GM23338 (cell line): Measurements from ENCODE around the gene RBM45. TPM values are rescaled to one million over a fixed set of nuclear protein-coding genes. Genes with fewer than 3 reads are reported as not detected.

Experiments used
- ATAC-seq: fragments of 200-7000 bp; cut with Tn5 transposase; 3 replicates; pipeline ENCODE4 v1.9.1; 2020
- DNase-seq: peaks from one replicate; pipeline ENCODE4 v3.0.0-alpha.2; 2015; ENCODE audit warnings: low spot score
- H2AFZ ChIP-seq: fragments of 200-600 bp; sonication (generic); 2 replicates; pipeline ENCODE4 v1.8.0; 2016; ENCODE audit warnings: antibody characterized with exemption, mild to moderate bottlenecking, moderate library complexity
- H3F3A ChIP-seq: fragments of 200-600 bp; sonication (generic); replicated peaks from 2 replicates; pipeline ENCODE4 v1.8.0; 2017; ENCODE audit warnings: antibody characterized with exemption, mixed run types, low read depth
- H3K27ac ChIP-seq: fragments of 200-600 bp; sonication (generic); 2 replicates; pipeline ENCODE4 v1.6.1; 2016; ENCODE audit warnings: low read depth
- H3K27me3 ChIP-seq: fragments of 200-600 bp; sonication (generic); 2 replicates; pipeline ENCODE4 v1.8.0; 2016; ENCODE audit warnings: mild to moderate bottlenecking, mixed run types, moderate library complexity; ENCODE audit not compliant: insufficient read depth
- H3K36me3 ChIP-seq: fragments of 200-600 bp; sonication (generic); 2 replicates; pipeline ENCODE4 v1.8.0; 2016; ENCODE audit warnings: mild to moderate bottlenecking; ENCODE audit not compliant: insufficient read depth
- H3K4me1 ChIP-seq: fragments of 200-600 bp; sonication (generic); 2 replicates; pipeline ENCODE4 v1.8.0; 2016; ENCODE audit warnings: mild to moderate bottlenecking, moderate library complexity; ENCODE audit not compliant: insufficient read depth
- H3K4me2 ChIP-seq: fragments of 200-600 bp; sonication (generic); 2 replicates; pipeline ENCODE4 v1.7.1; 2017; ENCODE audit warnings: mixed run types
- H3K4me3 ChIP-seq: fragments of 200-600 bp; sonication (generic); 2 replicates; pipeline ENCODE4 v1.6.1; 2016; ENCODE audit warnings: mixed run types
- H3K79me2 ChIP-seq: fragments of 200-600 bp; sonication (generic); replicated peaks from 2 replicates; pipeline ENCODE4 v1.8.0; 2017; ENCODE audit warnings: mild to moderate bottlenecking; ENCODE audit not compliant: insufficient read depth
- H3K9me2 ChIP-seq: fragments of 200-600 bp; sonication (generic); 2 replicates; pipeline ENCODE4 v1.8.0; 2017; ENCODE audit not compliant: insufficient read depth
- H4K20me1 ChIP-seq: fragments of 200-600 bp; sonication (generic); replicated peaks from 2 replicates; pipeline ENCODE4 v1.8.0; 2017; ENCODE audit warnings: mild to moderate bottlenecking; ENCODE audit not compliant: insufficient read depth
- H3K27ac Mint-ChIP-seq: 2 replicates; pipeline ENCODE4 v1.8.0; 2020; ENCODE audit warnings: inconsistent platforms, mild to moderate bottlenecking, moderate library complexity, mixed read lengths
- H3K27me3 Mint-ChIP-seq: 3 replicates; pipeline ENCODE4 v1.8.0; 2022; ENCODE audit warnings: low read depth, mild to moderate bottlenecking, moderate library complexity, mixed read lengths, inconsistent platforms; ENCODE audit not compliant: insufficient read depth, poor library complexity
- H3K36me3 Mint-ChIP-seq: 3 replicates; pipeline ENCODE4 v1.8.0; 2021; ENCODE audit warnings: low read depth, mild to moderate bottlenecking, inconsistent platforms, moderate library complexity, mixed read lengths
- H3K4me1 Mint-ChIP-seq: 3 replicates; pipeline ENCODE4 v1.8.0; 2020; ENCODE audit warnings: mild to moderate bottlenecking, inconsistent platforms, mixed read lengths
- H3K4me3 Mint-ChIP-seq: 3 replicates; pipeline ENCODE4 v1.8.0; 2021; ENCODE audit warnings: moderate library complexity, mild to moderate bottlenecking, inconsistent platforms, mixed read lengths
- H3K9me3 Mint-ChIP-seq: 3 replicates; pipeline ENCODE4 v1.8.0; 2020; ENCODE audit warnings: moderate library complexity, mild to moderate bottlenecking, inconsistent platforms, mixed read lengths
- CTCF ChIP-seq, 2 experiments: fragments of 200-600 bp in 1 of 2; sonication (generic) in 1 of 2; conservative IDR thresholded peaks; 2 replicates each; pipeline versions ENCODE4 v1.5.1 to v1.6.1; 2016 to 2017; ENCODE audit warnings: antibody characterized with exemption in 2 of 2, low read depth in 2 of 2, mild to moderate bottlenecking in 2 of 2, moderate library complexity in 1 of 2
- ETS1 ChIP-seq: IDR thresholded peaks from 2 replicates; pipeline ENCODE4 v1.6.1; 2016; ENCODE audit warnings: antibody characterized with exemption
- EZH2 ChIP-seq: fragments of 200-600 bp; sonication (generic); IDR thresholded peaks from one replicate; pipeline ENCODE4 v1.8.0; 2017; ENCODE audit warnings: antibody characterized with exemption, mild to moderate bottlenecking, low read depth; ENCODE audit not compliant: unreplicated experiment
- EZH2phosphoT487 ChIP-seq: fragments of 200-600 bp; sonication (generic); IDR thresholded peaks from one replicate; pipeline ENCODE4 v1.8.1; 2018; ENCODE audit warnings: antibody characterized with exemption; ENCODE audit not compliant: unreplicated experiment
- JUNB ChIP-seq: IDR thresholded peaks from one replicate; pipeline ENCODE4 v1.6.1; 2016; ENCODE audit warnings: antibody characterized with exemption; ENCODE audit not compliant: unreplicated experiment
- NANOG ChIP-seq: IDR thresholded peaks from 2 replicates; pipeline ENCODE4 v1.6.1; 2016; ENCODE audit warnings: antibody characterized with exemption, borderline replicate concordance
- POLR2AphosphoS5 ChIP-seq: IDR thresholded peaks from 2 replicates; pipeline ENCODE4 v1.6.1; 2016; ENCODE audit warnings: antibody characterized with exemption, low read depth
- STAT1 ChIP-seq: IDR thresholded peaks from one replicate; pipeline ENCODE4 v1.6.1; 2016; ENCODE audit warnings: antibody characterized with exemption; ENCODE audit not compliant: unreplicated experiment
- ZNF114 ChIP-seq: fragments of 250-450 bp; sonication (Bioruptor Pico); IDR thresholded peaks from 2 replicates; pipeline ENCODE4 v1.5.0; 2020; ENCODE audit warnings: mild to moderate bottlenecking, moderate library complexity
- ZNF331 ChIP-seq: fragments of 250-450 bp; sonication (Bioruptor Pico); IDR thresholded peaks from 2 replicates; pipeline ENCODE4 v1.5.0; 2020; ENCODE audit warnings: low read depth, mild to moderate bottlenecking, moderate library complexity
- polyA plus RNA-seq: library from polyadenylated mRNA; unstranded; fragments of >200 nt; fragmentation: Nextera tagmentation; extraction: Ambion mirVana; gene quantifications from 2 replicates; pipeline ENCODE4 v1.2.1, GENCODE V29; 2016
- total RNA-seq: library from RNA; depleted of rRNA; stranded (reverse); fragments of >200 nt; shearing (Covaris generic); gene quantifications from 2 replicates; pipeline ENCODE4 v1.2.3, GENCODE V29; 2014
- TF ChIP-seq, protein P1 (sequence below): fragments of 250-450 bp; sonication (Bioruptor Pico); IDR thresholded peaks from 2 replicates; pipeline ENCODE4 v1.5.0; 2020; ENCODE audit warnings: mild to moderate bottlenecking, moderate library complexity
- TF ChIP-seq, protein P2 (sequence below): IDR thresholded peaks from one replicate; pipeline ENCODE4 v1.6.1; 2018; ENCODE audit warnings: antibody characterized with exemption; ENCODE audit not compliant: unreplicated experiment

RBM45 gene
- total and polyA plus RNA-seq, 2 experiments from 2014 or later = 15.8 to 17.1 TPM

- no peak for TF ChIP-seq ETS1
Measured at GRCh38 chr2:178105566-178105965, 6.7 kb upstream of the RBM45 start (continued).

DNA sequence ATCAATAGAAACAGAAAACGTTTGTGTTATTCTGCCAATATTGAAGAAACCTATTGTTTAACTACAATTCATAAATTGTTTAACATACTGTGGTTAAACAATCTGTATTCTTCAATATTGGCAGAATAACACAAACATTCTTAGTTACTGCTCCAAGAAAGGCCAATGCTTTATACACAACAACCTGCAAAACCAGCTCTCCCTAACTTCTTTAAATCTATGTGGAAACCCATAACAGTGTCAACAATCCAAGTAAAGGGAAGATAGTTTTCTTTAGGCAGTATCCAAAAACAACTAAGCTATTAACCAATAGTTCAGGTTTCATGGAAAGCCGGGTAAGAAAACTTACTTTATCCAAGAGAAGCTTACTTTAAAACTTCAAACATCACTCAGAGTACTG, 6.2 kb upstream of the RBM45 start:
- Mint-ChIP-seq H3K27ac (no peak overlapping the region), H3K36me3 (no peaks in the 10 kb centered on the region), H3K4me1 (no peaks in the 10 kb centered on the region), H3K9me3 (no peaks in the 10 kb centered on the region), H3K27me3 (no peaks in the 10 kb centered on the region), H3K4me3 (no peak overlapping the region)
- no peak for DNase-seq
- no peaks in the 10 kb centered on the region for H3K36me3 ChIP-seq
- no peak overlapping the region for H3K27ac ChIP-seq
- ATAC-seq = no peak
- H3K4me1 ChIP-seq = no peaks in the 10 kb centered on the region
- H2AFZ ChIP-seq = no peak overlapping the region
- H3K4me2 ChIP-seq = no peak overlapping the region
- H3K27me3 ChIP-seq = no peaks in the 10 kb centered on the region
- no peaks in the 10 kb centered on the region for H4K20me1 ChIP-seq
- no peaks in the 10 kb centered on the region for H3K79me2 ChIP-seq
- H3K4me3 ChIP-seq = no peak overlapping the region
- H3F3A ChIP-seq = no peaks in the 10 kb centered on the region
- no peaks in the 10 kb centered on the region for H3K9me2 ChIP-seq
- TF ChIP-seq, protein P1, sequence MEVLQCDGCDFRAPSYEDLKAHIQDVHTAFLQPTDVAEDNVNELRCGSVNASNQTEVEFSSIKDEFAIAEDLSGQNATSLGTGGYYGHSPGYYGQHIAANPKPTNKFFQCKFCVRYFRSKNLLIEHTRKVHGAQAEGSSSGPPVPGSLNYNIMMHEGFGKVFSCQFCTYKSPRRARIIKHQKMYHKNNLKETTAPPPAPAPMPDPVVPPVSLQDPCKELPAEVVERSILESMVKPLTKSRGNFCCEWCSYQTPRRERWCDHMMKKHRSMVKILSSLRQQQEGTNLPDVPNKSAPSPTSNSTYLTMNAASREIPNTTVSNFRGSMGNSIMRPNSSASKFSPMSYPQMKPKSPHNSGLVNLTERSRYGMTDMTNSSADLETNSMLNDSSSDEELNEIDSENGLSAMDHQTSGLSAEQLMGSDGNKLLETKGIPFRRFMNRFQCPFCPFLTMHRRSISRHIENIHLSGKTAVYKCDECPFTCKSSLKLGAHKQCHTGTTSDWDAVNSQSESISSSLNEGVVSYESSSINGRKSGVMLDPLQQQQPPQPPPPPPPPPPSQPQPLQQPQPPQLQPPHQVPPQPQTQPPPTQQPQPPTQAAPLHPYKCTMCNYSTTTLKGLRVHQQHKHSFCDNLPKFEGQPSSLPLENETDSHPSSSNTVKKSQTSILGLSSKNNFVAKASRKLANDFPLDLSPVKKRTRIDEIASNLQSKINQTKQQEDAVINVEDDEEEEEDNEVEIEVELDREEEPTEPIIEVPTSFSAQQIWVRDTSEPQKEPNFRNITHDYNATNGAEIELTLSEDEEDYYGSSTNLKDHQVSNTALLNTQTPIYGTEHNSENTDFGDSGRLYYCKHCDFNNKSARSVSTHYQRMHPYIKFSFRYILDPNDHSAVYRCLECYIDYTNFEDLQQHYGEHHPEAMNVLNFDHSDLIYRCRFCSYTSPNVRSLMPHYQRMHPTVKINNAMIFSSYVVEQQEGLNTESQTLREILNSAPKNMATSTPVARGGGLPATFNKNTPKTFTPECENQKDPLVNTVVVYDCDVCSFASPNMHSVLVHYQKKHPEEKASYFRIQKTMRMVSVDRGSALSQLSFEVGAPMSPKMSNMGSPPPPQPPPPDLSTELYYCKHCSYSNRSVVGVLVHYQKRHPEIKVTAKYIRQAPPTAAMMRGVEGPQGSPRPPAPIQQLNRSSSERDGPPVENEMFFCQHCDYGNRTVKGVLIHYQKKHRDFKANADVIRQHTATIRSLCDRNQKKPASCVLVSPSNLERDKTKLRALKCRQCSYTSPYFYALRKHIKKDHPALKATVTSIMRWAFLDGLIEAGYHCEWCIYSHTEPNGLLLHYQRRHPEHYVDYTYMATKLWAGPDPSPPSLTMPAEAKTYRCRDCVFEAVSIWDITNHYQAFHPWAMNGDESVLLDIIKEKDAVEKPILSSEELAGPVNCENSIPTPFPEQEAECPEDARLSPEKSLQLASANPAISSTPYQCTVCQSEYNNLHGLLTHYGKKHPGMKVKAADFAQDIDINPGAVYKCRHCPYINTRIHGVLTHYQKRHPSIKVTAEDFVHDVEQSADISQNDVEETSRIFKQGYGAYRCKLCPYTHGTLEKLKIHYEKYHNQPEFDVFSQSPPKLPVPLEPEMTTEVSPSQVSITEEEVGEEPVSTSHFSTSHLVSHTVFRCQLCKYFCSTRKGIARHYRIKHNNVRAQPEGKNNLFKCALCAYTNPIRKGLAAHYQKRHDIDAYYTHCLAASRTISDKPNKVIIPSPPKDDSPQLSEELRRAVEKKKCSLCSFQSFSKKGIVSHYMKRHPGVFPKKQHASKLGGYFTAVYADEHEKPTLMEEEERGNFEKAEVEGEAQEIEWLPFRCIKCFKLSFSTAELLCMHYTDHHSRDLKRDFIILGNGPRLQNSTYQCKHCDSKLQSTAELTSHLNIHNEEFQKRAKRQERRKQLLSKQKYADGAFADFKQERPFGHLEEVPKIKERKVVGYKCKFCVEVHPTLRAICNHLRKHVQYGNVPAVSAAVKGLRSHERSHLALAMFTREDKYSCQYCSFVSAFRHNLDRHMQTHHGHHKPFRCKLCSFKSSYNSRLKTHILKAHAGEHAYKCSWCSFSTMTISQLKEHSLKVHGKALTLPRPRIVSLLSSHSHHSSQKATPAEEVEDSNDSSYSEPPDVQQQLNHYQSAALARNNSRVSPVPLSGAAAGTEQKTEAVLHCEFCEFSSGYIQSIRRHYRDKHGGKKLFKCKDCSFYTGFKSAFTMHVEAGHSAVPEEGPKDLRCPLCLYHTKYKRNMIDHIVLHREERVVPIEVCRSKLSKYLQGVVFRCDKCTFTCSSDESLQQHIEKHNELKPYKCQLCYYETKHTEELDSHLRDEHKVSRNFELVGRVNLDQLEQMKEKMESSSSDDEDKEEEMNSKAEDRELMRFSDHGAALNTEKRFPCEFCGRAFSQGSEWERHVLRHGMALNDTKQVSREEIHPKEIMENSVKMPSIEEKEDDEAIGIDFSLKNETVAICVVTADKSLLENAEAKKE (CRISPR knock-in tag) = no peak
- TF ChIP-seq ZNF114 (CRISPR knock-in tag) (no peak), ZNF331 (no peak), ETS1 (no peak), STAT1 (no peak), CTCF (conservative IDR thresholded peaks at IDR 0.05; ENCODE audit: low read depth in 2 of 2) (no peak), NANOG (no peak), JUNB (no peak), EZH2phosphoT487 (no peak), POLR2AphosphoS5 (no peak), EZH2 (no peak)
- TF ChIP-seq, protein P2, sequence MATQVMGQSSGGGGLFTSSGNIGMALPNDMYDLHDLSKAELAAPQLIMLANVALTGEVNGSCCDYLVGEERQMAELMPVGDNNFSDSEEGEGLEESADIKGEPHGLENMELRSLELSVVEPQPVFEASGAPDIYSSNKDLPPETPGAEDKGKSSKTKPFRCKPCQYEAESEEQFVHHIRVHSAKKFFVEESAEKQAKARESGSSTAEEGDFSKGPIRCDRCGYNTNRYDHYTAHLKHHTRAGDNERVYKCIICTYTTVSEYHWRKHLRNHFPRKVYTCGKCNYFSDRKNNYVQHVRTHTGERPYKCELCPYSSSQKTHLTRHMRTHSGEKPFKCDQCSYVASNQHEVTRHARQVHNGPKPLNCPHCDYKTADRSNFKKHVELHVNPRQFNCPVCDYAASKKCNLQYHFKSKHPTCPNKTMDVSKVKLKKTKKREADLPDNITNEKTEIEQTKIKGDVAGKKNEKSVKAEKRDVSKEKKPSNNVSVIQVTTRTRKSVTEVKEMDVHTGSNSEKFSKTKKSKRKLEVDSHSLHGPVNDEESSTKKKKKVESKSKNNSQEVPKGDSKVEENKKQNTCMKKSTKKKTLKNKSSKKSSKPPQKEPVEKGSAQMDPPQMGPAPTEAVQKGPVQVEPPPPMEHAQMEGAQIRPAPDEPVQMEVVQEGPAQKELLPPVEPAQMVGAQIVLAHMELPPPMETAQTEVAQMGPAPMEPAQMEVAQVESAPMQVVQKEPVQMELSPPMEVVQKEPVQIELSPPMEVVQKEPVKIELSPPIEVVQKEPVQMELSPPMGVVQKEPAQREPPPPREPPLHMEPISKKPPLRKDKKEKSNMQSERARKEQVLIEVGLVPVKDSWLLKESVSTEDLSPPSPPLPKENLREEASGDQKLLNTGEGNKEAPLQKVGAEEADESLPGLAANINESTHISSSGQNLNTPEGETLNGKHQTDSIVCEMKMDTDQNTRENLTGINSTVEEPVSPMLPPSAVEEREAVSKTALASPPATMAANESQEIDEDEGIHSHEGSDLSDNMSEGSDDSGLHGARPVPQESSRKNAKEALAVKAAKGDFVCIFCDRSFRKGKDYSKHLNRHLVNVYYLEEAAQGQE = no peak
